ENCODE data around the gene PSD2.

- TF ChIP-seq POLR2A (IDR thresholded peaks at IDR 0.05) (no peak), CTCF (IDR thresholded peaks at IDR 0.05) (no peak)
Observed at GRCh38 chr5:139821806-139822552, 26.4 kb downstream of the PSD2 start.

Data from right lobe of liver (tissue), 4 donors.